Measurements from ENCODE around the gene PDIA5.

The PDIA5 gene

DNA sequence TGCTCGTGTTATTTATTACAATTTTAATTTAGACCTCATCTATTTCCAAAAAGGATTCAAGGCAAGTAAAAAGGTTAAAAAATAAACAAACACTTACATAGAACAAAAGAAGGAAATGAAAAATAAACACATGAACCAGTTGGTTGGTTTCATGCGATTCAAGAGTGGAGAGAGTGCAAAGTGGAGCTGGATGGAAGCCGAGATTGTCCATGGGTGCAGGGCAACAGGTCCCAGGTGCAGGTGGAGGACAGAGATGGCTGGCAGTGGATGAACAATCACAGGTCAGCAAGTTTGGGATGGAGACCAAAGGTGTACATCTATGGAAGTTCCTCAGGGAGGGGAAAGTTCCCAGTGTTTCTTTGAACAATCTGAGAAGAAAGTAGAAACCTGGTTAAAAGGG, 27.6 kb upstream of the PDIA5 start:
- in situ Hi-C loops (cut with HindIII; ENCODE audit: low sequenced_read_pairs): no loop called here

DNA sequence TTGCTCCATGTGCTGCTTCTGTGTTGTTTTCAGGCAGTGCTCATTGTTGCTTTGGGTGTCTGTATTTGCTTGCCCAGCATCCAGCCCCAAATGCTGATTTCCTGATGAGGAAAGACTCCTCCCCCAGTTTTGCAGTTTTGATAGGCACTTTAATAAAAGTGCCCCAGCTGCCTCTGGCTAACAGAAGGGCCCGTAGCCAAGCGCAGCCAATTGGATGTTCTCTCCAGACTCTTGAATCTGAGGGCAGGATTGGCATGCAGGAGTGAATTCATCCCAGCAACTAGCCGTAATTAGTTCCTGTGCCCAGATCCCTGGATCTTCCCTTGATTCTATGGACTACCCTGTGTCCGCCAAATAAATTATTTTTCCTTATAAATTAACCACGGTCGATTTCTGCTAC, 24.4 kb upstream of the PDIA5 start:
- in situ Hi-C loops (cut with HindIII; ENCODE audit: low sequenced_read_pairs): no loop called here

DNA sequence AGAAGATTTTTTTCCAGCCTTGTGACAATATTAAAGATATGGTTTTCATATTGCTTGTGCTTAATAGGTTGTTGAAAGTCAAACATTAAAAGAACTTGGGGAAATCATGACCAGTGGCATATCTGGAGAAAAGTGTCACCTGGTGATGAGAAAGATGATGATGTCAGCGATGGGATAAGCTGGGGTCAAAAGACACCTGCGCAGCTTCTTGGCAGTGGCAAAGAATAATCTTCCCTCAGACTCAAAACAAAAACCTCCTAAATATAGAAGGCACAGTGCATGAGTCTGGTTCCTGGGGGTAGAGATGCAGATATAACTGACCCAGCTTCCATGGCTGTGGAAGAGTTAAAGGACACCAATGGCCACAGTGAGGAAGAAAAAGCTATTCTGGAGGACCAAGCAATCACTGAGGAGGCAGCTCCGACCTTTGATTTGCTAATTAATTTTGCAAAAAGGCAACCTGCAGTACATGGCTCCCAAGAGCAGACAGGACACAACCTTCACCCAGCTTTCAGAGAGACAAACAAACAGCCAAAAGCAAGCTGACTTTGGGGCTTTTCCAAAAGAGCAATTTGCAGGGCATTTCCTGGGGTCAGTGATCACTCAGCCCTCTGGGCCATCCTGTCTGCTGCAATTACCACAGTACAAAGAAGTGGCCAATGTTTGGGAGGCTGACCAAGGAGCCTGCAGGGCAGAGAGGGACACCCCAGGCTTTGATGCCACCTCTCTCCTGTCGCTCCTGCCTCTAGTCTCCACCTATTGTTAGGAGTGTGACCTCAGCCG, 21.7 kb upstream of the PDIA5 start:
- in situ Hi-C loops (cut with HindIII; ENCODE audit: low sequenced_read_pairs): no loop called here

DNA sequence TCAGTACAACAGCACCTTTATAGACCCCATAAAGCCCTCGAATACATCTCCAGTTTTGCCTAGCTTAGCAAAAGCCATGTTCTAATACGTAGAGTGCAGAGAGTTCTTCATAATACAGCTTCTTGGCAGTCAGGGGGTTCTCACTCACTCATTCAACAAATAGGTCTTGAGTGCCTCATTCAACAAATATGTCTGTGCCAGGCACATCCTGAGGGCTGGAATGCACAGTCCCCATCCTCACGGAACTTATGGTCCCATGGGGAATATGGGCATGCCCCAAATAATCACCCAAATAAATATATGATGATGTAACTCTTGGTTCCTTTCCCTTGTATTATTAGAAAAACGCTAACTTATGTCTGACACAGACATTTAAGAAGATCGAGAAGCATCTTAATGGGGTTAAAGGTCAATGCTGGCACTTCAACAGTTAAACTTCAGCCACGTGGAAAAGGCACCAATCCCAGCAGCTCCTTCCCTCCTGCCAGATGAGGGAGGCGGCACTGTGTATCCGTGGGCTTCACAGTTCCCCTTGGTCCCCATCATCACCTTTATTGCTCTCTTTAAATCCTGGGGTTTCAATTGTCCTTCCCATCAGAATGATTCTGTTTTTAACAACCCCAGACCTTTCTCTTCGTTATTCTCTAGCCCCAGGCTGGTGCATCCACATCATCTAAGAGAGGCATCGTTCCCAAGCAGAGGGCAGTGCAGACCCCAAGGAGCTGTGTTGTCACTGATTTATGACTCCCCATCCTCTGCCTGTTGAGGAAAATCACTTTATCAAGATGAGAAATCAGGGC, 20.4 kb upstream of the PDIA5 start:
- in situ Hi-C loops (cut with HindIII; ENCODE audit: low sequenced_read_pairs): no loop called here

DNA sequence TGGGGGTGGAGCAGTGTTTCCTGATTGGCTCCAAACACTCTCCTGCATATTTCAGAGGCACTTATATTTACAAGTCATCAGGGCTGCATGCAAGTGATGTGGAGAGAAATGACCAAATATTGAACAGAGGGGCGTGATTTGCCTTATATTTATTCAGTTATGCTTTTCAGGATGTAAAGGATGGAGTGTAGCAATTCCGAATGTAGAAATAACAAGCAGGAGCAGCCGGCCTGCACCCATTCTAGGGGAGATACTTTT, 19.8 kb upstream of the PDIA5 start:
- in situ Hi-C loops (cut with HindIII; ENCODE audit: low sequenced_read_pairs): no loop called here

DNA sequence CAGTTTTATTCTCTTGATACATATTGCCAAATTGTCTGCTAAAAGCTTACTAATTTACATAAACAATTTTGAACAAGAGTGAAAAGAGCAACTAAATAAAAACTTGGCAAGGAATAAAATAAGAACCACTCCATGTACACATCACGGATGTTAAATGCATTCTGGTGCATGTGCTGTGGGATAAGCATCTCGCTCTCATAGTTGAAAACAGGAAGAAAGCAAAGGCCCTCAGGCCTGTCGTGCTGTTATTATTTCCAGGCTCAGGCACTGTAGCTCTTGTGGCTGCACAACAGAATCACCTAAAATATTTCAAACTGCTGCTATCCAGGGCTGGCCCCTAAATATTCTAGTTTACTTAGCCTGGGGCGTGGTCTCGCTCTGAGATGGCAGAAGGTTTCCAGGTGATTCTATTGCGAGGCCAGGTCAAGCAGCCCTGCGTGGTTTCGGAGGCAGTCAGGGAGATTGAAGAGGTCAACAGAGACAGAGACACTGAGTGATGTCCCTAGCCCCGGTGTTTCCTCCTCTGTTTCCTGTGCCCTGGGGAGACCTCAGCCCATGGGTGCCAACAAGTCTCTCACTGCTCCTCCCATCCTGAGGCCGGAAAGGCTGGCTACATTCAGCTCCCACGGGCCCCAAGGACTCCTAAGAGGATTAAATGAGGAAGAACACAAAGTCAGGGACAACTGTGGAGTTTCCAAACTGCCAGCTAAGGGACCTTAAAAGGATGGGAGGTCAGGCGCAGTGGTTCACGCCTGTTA, 18.2 kb upstream of the PDIA5 start:
- in situ Hi-C loops (cut with HindIII; ENCODE audit: low sequenced_read_pairs): no loop called here

DNA sequence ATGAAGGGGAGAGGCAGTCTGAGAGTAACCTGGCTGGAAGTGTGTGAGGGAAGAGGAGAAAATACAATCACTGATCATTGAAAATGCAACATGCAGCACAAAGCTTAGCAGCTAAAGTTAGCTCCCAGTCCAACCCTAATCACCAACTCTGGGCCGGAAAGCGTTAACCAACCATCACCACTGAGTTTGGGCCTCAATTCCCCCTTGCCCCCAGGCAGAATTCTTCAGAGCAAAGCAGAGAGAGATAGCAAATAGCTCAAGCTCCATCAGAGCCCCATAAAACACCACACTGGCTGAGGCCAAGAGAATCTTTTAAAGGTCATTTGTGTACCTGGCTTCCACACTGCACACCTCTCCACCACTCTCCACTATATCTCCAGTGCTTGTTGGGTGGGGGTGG, 16.2 kb upstream of the PDIA5 start:
- in situ Hi-C loops (cut with HindIII; ENCODE audit: low sequenced_read_pairs): no loop called here

DNA sequence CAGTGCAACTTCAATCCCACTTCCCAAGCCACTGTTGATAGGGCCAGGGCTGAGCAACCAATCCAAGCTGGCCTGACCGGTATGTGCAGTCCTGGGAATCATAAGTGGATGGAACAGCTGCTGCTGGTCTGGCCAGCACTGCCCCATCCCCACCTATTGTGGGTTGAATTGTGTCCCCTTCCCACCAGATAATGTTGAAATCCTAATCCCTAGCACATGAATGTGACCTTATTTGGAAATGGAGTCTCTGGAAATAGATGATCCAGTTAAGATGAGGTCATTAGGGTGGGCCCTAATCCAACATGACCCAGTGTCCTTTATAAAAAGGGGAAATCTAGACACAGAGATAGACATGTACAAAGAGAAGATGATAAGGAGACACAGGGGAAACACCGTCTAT, 13.7 kb upstream of the PDIA5 start:
- in situ Hi-C loops (cut with HindIII; ENCODE audit: low sequenced_read_pairs): no loop called here

DNA sequence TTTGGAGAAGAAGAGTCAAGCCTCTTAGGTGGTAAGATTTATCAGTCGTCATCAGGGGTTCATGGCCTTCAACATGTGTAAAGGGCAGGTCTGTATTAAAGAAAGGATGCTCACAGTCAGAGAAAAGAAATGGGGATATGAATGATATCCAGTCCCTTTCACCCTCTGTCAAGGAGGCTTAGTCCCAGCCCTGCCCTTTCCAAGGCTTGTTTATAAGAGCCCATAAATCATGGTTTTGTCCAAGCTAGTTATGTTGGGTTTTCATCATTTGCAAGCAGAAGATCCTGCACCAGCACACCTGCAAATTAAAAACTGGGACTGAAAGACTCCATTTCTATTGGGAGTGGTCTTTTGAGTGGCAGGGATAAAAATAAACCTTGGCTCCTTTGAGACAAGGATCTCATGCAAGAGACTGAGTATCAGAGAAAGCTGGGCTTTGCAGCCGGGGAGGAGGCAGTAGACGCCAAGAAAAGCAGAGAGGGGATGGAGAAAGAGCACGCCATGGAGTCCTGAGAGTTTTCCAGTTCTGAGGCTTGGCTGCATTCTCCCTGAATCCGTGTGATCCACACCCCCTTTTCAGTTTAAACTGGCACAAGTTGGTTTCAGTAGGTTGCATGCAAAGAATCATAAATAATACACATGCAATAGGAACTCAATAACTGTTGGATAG, 12.6 kb upstream of the PDIA5 start:
- in situ Hi-C loops (cut with HindIII; ENCODE audit: low sequenced_read_pairs): no loop called here

DNA sequence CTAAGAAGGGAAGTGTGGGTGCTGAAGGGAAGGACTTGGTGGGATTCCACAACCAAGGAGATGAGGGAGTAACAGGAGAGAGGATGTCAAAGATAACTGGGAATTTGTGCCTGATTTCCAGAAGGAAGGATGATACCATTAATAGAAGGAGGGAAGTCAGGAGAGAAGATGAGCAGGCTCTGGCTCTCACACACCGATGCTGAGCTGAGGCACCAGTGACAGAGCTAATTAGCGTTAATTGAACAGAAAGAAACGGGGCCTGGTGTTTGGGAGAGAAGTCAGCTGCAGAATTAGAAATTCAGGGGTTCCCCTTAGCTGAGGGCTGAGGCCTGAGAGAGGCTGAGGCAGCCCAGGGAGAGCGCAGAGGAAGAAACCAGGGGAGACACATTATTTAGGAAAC, 11.9 kb upstream of the PDIA5 start:
- in situ Hi-C loops (cut with HindIII; ENCODE audit: low sequenced_read_pairs): no loop called here

DNA sequence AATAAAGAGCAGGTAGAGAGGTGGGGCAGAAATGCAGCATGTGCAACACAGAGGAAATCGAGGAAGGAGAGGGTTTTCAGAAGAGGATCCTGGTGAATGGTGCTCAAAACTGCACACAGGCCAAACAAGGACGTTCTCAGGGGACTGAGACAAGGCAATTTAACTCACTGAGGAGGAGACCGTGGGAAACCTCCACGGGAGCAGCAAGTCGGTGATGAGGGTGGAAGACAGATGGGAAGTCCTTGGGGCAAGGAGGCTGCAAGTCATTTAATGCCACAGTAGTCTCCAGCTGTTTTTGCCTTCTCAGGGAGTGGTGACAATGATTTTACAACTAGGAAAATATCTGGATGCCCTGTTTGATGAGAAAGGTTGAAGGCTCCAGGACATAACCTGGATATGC, 11.5 kb upstream of the PDIA5 start:
- in situ Hi-C loops (cut with HindIII; ENCODE audit: low sequenced_read_pairs): no loop called here

DNA sequence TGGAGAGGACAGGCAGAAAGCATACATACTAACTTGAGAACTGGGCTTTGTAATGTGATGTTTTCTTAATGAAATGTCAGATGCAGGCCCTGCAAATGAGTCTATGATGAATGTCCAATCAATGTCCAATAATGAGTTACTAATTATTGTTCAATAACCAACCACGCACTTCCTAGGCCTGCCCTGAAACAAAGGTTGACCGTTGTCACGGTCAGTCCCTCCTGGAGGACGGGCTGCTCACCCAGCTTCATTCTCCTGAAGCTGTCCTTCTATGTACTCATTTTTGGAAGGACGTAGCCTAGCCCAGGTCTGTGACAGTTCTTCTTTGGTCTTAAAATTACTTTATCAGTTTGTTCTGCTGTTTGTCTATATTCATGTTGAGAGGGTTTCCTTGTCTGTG, 8.3 kb upstream of the PDIA5 start:
- in situ Hi-C loops (cut with HindIII; ENCODE audit: low sequenced_read_pairs): no loop called here

DNA sequence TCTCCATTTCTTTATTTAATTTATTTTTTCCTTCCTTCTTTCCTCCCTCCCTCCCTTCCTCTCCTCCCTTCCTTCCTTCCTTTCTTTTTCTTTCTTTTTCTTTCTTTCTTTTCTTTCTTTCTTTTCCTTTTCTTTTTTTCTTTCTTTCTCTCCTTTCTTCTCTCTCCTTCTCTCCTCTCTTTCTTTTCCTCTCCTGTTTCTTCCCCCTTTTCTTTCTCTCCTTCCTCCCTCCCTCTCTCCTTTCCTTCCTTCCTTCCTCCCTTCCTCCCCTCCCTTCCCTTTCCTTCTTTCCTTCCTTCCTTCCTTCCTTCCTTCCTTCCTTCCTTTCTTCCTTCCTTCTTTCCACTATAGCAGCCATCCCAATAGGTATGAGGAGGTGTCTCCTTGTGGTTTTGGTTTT, 6.8 kb upstream of the PDIA5 start:
- in situ Hi-C loops (cut with HindIII; ENCODE audit: low sequenced_read_pairs): no loop called here

DNA sequence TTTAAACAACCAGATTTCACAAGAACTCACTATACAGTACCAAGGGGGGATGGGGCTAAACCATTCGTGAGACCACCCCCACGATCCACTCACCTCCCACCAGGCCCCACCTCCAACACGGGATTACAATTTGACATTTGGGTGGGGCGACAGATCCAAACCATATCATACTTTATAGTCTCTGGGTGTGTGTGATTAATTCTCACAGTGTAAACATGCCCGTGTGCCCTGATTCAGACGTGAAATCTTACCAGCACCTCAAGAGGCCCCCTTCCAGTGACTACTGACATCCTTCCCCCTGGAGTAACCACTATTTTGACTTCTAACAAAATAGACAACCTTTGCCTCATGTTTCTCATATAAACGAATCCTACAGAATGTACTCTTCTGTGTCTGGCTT, 5.0 kb upstream of the PDIA5 start:
- in situ Hi-C loops (cut with HindIII; ENCODE audit: low sequenced_read_pairs): no loop called here

DNA sequence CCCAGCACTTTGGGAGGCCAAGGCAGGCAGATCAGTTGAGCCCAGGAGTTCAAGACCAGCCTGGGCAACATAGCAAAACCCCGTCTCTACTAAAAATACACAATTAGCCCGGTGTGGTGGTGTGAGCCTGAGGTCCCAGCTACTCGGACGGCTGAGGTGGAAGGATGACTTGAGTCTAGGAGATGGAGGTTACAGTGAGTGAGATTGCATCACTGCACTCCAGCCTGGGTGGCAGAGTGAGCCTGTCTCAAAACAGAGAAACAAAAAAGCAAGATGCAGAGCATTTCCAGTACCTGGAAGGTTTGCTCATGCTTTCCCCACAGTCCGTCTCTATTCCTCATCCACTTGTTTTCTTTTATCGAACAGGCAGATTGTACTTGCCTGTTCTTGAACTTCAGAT, 3.8 kb upstream of the PDIA5 start:
- in situ Hi-C loops (cut with HindIII; ENCODE audit: low sequenced_read_pairs): no loop called here

DNA sequence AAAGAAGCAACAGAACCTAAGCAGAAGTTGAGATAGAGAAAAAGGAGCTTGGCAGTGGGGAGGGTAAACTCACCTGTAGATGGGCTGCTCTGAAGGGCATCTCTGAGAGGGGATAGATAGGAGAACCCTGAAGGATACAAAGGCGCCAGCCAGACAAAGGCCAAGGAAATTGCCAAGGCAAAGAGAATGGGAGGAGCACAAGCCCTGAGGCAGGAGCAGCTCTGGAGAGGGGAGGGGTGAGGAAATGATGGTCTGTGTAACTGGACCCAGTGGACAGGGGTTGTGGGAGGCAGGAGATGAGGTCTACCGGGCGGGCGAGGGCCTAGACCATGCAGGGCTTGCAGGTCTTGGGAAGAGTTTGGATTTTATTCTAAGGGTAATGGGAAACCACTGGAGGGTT, 2.3 kb upstream of the PDIA5 start:
- in situ Hi-C loops (cut with HindIII; ENCODE audit: low sequenced_read_pairs): no loop called here

DNA sequence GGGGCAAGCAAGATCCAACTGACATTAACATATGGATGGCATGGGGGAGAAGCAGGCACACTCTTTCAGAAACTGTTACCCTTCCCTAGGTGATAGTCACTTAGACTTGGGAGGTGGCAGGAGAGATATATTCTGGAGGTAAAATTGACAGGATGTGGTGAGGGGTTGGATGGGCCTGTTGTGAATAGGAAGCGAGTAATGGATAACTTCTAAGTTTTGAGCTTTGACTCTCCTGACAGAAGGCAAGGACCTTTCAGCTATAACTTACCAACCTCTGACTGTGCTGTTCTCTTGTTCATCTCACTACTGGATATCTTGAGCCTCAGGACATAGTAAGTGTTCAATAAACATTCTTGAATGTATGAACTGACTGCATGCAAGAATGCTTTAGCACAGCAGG, 1.9 kb upstream of the PDIA5 start:
- in situ Hi-C loops (cut with HindIII; ENCODE audit: low sequenced_read_pairs): no loop called here

DNA sequence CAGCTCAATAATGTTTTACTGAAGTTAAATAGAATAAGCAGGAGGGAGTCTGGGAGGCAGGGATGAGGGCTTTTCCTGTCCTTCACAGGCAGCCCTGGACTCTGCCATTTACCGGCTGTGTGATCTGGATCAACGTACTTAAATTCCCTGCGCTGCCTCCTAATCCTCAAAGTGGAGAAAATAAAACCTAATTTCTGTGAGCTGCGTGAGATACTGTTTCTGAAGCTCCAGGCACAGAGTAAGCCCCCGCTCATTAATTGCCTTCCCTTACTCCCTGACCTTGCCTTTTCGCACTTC, 278 bp upstream of the PDIA5 start:
- in situ Hi-C loops (cut with HindIII; ENCODE audit: low sequenced_read_pairs): no loop called here

DNA sequence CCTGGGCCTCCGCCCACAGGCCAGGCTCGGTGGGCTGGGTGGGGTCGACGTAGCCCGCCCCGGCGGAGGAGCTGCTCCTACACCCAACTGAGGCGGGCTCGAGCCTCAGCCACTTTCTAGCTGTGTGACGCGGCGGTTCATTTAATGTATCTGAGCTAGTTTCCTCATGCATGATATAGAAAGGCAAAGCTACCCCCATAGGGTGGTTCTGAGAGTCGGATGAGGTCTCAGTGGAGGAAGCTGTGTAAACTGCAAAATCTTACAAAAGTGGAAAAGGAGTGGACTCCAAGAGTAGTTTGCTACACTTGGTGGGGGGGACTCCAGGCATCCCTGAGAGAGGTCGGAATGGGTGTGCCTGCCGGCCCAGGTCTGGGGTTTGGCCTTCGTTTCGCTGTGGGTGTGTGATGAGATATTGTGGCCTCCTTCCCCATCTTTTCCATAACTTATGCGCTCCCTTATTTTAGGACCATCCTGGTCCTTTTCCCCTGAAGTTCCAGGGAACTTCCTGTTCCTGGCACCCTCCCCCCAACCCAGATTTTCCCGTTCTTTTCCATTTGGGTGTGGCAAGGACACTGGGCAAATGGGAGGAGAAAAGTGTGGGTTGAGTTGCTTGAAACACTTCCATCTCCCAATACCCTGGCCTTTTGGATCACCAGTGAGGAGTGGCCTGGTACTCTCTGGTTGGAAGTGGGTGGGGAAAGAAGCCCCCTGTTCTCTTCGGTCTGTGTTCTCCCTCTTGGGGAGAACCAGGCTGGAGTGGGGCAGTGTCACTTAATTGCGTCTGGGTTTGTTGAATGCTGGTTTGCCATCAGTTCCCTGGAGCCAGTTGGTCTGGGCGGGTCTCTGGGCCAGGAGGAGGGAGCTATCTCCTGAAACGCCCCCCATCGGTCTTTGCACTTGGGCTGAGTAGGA, 1.1 kb downstream of the PDIA5 start:
- in situ Hi-C loops (cut with HindIII; ENCODE audit: low sequenced_read_pairs): no loop called here

DNA sequence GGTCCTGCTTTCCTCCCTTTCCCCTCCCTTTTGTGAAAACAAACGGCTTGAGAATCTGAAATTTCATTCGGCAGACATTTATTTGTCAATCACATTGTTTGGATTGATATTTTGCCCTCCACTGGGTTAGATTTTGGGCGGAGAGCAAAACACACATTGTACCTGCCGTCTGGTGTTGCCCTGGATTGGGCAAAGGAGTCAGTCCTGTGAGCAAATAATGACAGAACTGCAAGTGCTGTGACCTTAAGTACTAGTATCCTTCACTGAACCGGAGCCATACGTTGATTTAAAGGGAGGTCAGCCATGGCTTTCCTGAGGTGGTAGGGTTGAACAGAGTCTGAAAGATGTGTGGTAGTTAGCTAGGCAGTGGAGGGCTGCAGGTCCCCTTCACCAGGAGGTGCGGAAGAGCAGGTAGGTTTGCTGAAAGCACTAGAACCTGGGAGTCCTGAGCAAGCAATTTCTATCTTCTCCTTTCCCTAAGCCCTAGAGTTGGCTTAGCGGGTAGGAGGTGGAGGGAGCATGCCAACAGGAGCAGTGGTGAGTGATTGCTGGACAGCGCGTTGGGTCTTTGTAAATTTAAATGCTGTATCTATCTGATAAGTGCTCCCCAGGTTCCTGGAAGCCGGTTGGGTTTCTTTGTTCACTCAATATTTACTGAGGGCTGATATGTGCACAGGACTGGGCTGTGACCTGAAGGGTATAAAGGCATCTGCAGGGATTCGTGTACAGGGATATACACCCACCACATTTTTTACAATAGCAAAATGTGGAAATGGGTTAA, 2.0 kb downstream of the PDIA5 start:
- in situ Hi-C loops (cut with HindIII; ENCODE audit: low sequenced_read_pairs): no loop called here
